Measurements from ENCODE around the gene SOST. TPM values are rescaled to one million over a fixed set of nuclear protein-coding genes. Genes with fewer than 3 reads are reported as not detected.

SOST gene
- total RNA-seq, 1 donor from 2014 or later, result not detected

GRCh38 chr17:43714465-43715149, 44.0 kb downstream of the SOST start:
- Mint-ChIP-seq H3K36me3 (ENCODE audit: low read depth, unreplicated experiment) (no peaks in the 10 kb centered on the region), H3K27ac (ENCODE audit: unreplicated experiment) (no peak overlapping the region), H3K9me3 (ENCODE audit: unreplicated experiment) (peaks cover 5% of the 10 kb centered on the region), H3K27me3 (ENCODE audit: low read depth, unreplicated experiment) (peaks cover 27% of the 10 kb centered on the region), H3K4me3 (ENCODE audit: unreplicated experiment) (peak overlapping the region; percentile 73), H3K4me1 (ENCODE audit: low read depth, unreplicated experiment) (peaks cover 11% of the 10 kb centered on the region)
- no peak overlapping the region for H3K4me3 ChIP-seq (ENCODE audit: insufficient read depth, low read depth, low read length)
- FAIRE-seq (peak; percentile 9), DNase-seq (ENCODE audit: low read depth) (peak; percentile 68)
- H2AFZ ChIP-seq (ENCODE audit: low read depth, low read length), result no peak overlapping the region
- TF ChIP-seq EZH2 (IDR thresholded peaks at IDR 0.05; ENCODE audit: insufficient read depth, low read length) (no peak), CTCF (IDR thresholded peaks at IDR 0.05; ENCODE audit: insufficient read depth, low read depth, low read length) (no peak)
- no peaks in the 10 kb centered on the region for H3K79me2 ChIP-seq (ENCODE audit: insufficient read depth, low read length)
- no peaks in the 10 kb centered on the region for H3K36me3 ChIP-seq (ENCODE audit: insufficient read depth, low read length)
- peaks cover 9% of the 10 kb centered on the region for H3K4me1 ChIP-seq (ENCODE audit: insufficient read depth, low read length)
- H3K9ac ChIP-seq (ENCODE audit: low read length), result no peak overlapping the region
- H3K4me2 ChIP-seq (ENCODE audit: low read length), result peak overlapping the region; percentile 85
- H4K20me1 ChIP-seq (ENCODE audit: insufficient read depth, low read length), result no peaks in the 10 kb centered on the region
- H3K27me3 ChIP-seq (ENCODE audit: insufficient read depth, low read length), result peaks cover 4% of the 10 kb centered on the region
- no peaks in the 10 kb centered on the region for H3K9me3 ChIP-seq (ENCODE audit: insufficient read depth, low read depth, low read length)
- H3K27ac ChIP-seq (ENCODE audit: low read depth, low read length), result no peak overlapping the region

- peaks cover 4% of the 10 kb centered on the region for H3K27me3 ChIP-seq (ENCODE audit: insufficient read depth, low read length)
- no peaks in the 10 kb centered on the region for H4K20me1 ChIP-seq (ENCODE audit: insufficient read depth, low read length)
- H3K27ac Mint-ChIP-seq (ENCODE audit: unreplicated experiment), result no peak overlapping the region
- no peaks in the 10 kb centered on the region for H3K36me3 ChIP-seq (ENCODE audit: insufficient read depth, low read length)
- H3K27ac ChIP-seq (ENCODE audit: low read depth, low read length), result no peak overlapping the region
- peak overlapping the region; percentile 39 for H3K9ac ChIP-seq (ENCODE audit: low read length)
- peak overlapping the region; percentile 85 for H3K4me2 ChIP-seq (ENCODE audit: low read length)
- peaks cover 31% of the 10 kb centered on the region for H3K27me3 Mint-ChIP-seq (ENCODE audit: low read depth, unreplicated experiment)
- H3K4me1 Mint-ChIP-seq (ENCODE audit: low read depth, unreplicated experiment), result peaks cover 11% of the 10 kb centered on the region
- peaks cover 2% of the 10 kb centered on the region for H3K36me3 Mint-ChIP-seq (ENCODE audit: low read depth, unreplicated experiment)
- DNase-seq (ENCODE audit: low read depth), result no peak
- no peaks in the 10 kb centered on the region for H3K79me2 ChIP-seq (ENCODE audit: insufficient read depth, low read length)
- peaks cover 9% of the 10 kb centered on the region for H3K4me1 ChIP-seq (ENCODE audit: insufficient read depth, low read length)
- peak overlapping the region; percentile 52 for H3K4me3 ChIP-seq (ENCODE audit: insufficient read depth, low read depth, low read length)
- TF ChIP-seq CTCF (IDR thresholded peaks at IDR 0.05; ENCODE audit: insufficient read depth, low read depth, low read length) (no peak), EZH2 (IDR thresholded peaks at IDR 0.05; ENCODE audit: insufficient read depth, low read length) (peak; percentile 2)
- H3K9me3 ChIP-seq (ENCODE audit: insufficient read depth, low read depth, low read length), result no peaks in the 10 kb centered on the region
- no peak for FAIRE-seq
- peak overlapping the region; percentile 67 for H2AFZ ChIP-seq (ENCODE audit: low read depth, low read length)
- H3K4me3 Mint-ChIP-seq (ENCODE audit: unreplicated experiment), result peak overlapping the region; percentile 73
- peaks cover 5% of the 10 kb centered on the region for H3K9me3 Mint-ChIP-seq (ENCODE audit: unreplicated experiment)
Observed at GRCh38 chr17:43713494-43714162, 45.0 kb downstream of the SOST start.

GRCh38 chr17:43712397-43712796, 46.2 kb downstream of the SOST start:
- Mint-ChIP-seq H3K9me3 (ENCODE audit: unreplicated experiment) (peaks cover 5% of the 10 kb centered on the region), H3K4me1 (ENCODE audit: low read depth, unreplicated experiment) (peaks cover 9% of the 10 kb centered on the region), H3K27ac (ENCODE audit: unreplicated experiment) (no peak overlapping the region), H3K36me3 (ENCODE audit: low read depth, unreplicated experiment) (peaks cover 4% of the 10 kb centered on the region), H3K27me3 (ENCODE audit: low read depth, unreplicated experiment) (peaks cover 33% of the 10 kb centered on the region), H3K4me3 (ENCODE audit: unreplicated experiment) (no peak overlapping the region)
- TF ChIP-seq CTCF (IDR thresholded peaks at IDR 0.05; ENCODE audit: insufficient read depth, low read depth, low read length), result no peak
- TF ChIP-seq EZH2 (IDR thresholded peaks at IDR 0.05; ENCODE audit: insufficient read depth, low read length), result no peak
- H2AFZ ChIP-seq (ENCODE audit: low read depth, low read length), result no peak overlapping the region
- H3K9me3 ChIP-seq (ENCODE audit: insufficient read depth, low read depth, low read length), result no peaks in the 10 kb centered on the region
- H3K27ac ChIP-seq (ENCODE audit: low read depth, low read length), result no peak overlapping the region
- H3K9ac ChIP-seq (ENCODE audit: low read length), result no peak overlapping the region
- no peaks in the 10 kb centered on the region for H3K79me2 ChIP-seq (ENCODE audit: insufficient read depth, low read length)
- H3K4me1 ChIP-seq (ENCODE audit: insufficient read depth, low read length), result peaks cover 9% of the 10 kb centered on the region
- H4K20me1 ChIP-seq (ENCODE audit: insufficient read depth, low read length), result no peaks in the 10 kb centered on the region
- FAIRE-seq (no peak), DNase-seq (ENCODE audit: low read depth) (no peak)
- H3K27me3 ChIP-seq (ENCODE audit: insufficient read depth, low read length), result peaks cover 4% of the 10 kb centered on the region
- no peaks in the 10 kb centered on the region for H3K36me3 ChIP-seq (ENCODE audit: insufficient read depth, low read length)
- no peak overlapping the region for H3K4me2 ChIP-seq (ENCODE audit: low read length)
- H3K4me3 ChIP-seq (ENCODE audit: insufficient read depth, low read depth, low read length), result no peak overlapping the region
